Measurements from ENCODE around the gene SLC38A5. TPM values are rescaled to one million over a fixed set of nuclear protein-coding genes. Genes with fewer than 3 reads are reported as not detected.

The SLC38A5 gene
- total and polyA plus RNA-seq, 9 of the 15 experiments (the other 6 are each of a cell fraction or from before 2014, with no cell fraction given), result 9.3 to 228 (median 142) TPM

DNA sequence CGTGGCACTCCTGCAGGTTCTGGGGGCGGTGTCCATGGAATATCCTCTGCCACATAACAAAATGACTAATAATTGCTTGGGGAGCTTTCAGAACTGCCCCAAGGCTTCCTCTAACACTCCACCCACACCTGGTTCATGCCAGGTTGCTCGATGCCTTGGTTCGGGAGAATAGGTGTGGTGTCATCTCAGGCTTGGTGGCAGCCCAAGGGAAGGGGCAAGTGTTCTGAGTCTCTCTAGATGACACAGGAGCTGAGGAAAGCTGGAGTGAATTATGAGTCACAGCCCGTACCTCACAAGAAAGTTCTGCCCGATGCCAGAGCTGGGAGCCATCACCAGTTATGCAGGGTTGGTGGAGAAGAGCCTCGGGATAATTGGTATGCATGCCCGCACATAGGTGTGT, 20.6 kb upstream of the SLC38A5 start:
- Histone ChIP-seq H3K9me1 (ENCODE audit: control insufficient read depth, insufficient read depth, low read length) (peaks cover 4% of the 10 kb centered on the region), H3K4me3 (no peak overlapping the region), H3K27ac (ENCODE audit: extremely low read depth, low read depth, low read length) (no peak overlapping the region), H3K9me3 (replicated peaks; ENCODE audit: control insufficient read depth, insufficient read depth, low read depth, low read length) (no peaks in the 10 kb centered on the region), H3K36me3 (ENCODE audit: control insufficient read depth, insufficient read depth, low read length) (peaks cover 10% of the 10 kb centered on the region; the same call in 2 of the 3 replicates), H3K9ac (ENCODE audit: insufficient read depth in 1 of 2, low read depth in 2 of 2, low read length in 2 of 2) (no peak overlapping the region), H3K79me2 (ENCODE audit: control insufficient read depth, insufficient read depth, low read length) (no peaks in the 10 kb centered on the region), H3K4me2 (ENCODE audit: insufficient read depth, low read length) (no peak overlapping the region), H4K20me1 (replicated peaks; ENCODE audit: control insufficient read depth, insufficient read depth, low read length) (no peaks in the 10 kb centered on the region), H3K4me1 (replicated peaks in 1 of 2; ENCODE audit: control insufficient read depth in 2 of 2, insufficient read depth in 2 of 2, low read length in 2 of 2) (peaks cover 5 to 21% of the 10 kb centered on the region in 2 experiments; a peak in 4 of 5 replicates), H2AFZ (ENCODE audit: low read depth, low read length) (no peak overlapping the region), H3K27me3 (ENCODE audit: control insufficient read depth in 2 of 2, insufficient read depth in 2 of 2, low read length in 2 of 2) (no peaks in the 10 kb centered on the region)
- ChIA-PET CTCF (ENCODE audit: low intra/inter-chr PET ratio) (no interaction called here), POLR2A (no interaction called here)
- no peak for DNase-seq (ENCODE audit: extremely low read depth in 1 of 4, low spot score in 3 of 4)
- ATAC-seq, result no peak
- FAIRE-seq, result no peak
- in situ Hi-C loops (cut with MboI) (loop anchor here (5.0 to 25.0 kb wide), 2 partner anchors 408 to 628 kb away; no protein-coding TSS in a partner anchor), intact Hi-C loops (cut with micrococcal nuclease) (loop anchor here (10.0 kb wide), 1 partner anchor 656 kb away; the partner anchor contains the start of gene ZNF81)
- 54% methylated on average over 8 of the region's 8 CpGs for WGBS (ENCODE audit: insufficient coverage, low coverage, missing lambda C conversion rate)
- no TSS peak for BruUV-seq (replicated peaks)
- TF ChIP-seq, protein P1, sequence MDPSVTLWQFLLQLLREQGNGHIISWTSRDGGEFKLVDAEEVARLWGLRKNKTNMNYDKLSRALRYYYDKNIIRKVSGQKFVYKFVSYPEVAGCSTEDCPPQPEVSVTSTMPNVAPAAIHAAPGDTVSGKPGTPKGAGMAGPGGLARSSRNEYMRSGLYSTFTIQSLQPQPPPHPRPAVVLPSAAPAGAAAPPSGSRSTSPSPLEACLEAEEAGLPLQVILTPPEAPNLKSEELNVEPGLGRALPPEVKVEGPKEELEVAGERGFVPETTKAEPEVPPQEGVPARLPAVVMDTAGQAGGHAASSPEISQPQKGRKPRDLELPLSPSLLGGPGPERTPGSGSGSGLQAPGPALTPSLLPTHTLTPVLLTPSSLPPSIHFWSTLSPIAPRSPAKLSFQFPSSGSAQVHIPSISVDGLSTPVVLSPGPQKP (CRISPR knock-in tag; IDR thresholded peaks at IDR 0.05), result no peak
- no peak for TF ChIP-seq PRMT5 (CRISPR knock-in tag; IDR thresholded peaks at IDR 0.05)
- TF ChIP-seq XRCC5 (IDR thresholded peaks at IDR 0.05; ENCODE audit: low read depth, low read length), result no peak
- no peak for TF ChIP-seq CTBP1 (IDR thresholded peaks at IDR 0.05; ENCODE audit: borderline replicate concordance)
- no peak for TF ChIP-seq ZNF57 (CRISPR knock-in tag; IDR thresholded peaks at IDR 0.05)
- no peak for TF ChIP-seq ZNF347 (CRISPR knock-in tag; IDR thresholded peaks at IDR 0.05; ENCODE audit: low read depth)
- TF ChIP-seq, protein P2, sequence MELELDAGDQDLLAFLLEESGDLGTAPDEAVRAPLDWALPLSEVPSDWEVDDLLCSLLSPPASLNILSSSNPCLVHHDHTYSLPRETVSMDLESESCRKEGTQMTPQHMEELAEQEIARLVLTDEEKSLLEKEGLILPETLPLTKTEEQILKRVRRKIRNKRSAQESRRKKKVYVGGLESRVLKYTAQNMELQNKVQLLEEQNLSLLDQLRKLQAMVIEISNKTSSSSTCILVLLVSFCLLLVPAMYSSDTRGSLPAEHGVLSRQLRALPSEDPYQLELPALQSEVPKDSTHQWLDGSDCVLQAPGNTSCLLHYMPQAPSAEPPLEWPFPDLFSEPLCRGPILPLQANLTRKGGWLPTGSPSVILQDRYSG (tag; conservative IDR thresholded peaks at IDR 0.05; ENCODE audit: low read depth), result no peak
- TF ChIP-seq ZFP36 (IDR thresholded peaks at IDR 0.05; ENCODE audit: low read depth, low read length, partially characterized antibody), result no peak
- TF ChIP-seq, protein P3, sequence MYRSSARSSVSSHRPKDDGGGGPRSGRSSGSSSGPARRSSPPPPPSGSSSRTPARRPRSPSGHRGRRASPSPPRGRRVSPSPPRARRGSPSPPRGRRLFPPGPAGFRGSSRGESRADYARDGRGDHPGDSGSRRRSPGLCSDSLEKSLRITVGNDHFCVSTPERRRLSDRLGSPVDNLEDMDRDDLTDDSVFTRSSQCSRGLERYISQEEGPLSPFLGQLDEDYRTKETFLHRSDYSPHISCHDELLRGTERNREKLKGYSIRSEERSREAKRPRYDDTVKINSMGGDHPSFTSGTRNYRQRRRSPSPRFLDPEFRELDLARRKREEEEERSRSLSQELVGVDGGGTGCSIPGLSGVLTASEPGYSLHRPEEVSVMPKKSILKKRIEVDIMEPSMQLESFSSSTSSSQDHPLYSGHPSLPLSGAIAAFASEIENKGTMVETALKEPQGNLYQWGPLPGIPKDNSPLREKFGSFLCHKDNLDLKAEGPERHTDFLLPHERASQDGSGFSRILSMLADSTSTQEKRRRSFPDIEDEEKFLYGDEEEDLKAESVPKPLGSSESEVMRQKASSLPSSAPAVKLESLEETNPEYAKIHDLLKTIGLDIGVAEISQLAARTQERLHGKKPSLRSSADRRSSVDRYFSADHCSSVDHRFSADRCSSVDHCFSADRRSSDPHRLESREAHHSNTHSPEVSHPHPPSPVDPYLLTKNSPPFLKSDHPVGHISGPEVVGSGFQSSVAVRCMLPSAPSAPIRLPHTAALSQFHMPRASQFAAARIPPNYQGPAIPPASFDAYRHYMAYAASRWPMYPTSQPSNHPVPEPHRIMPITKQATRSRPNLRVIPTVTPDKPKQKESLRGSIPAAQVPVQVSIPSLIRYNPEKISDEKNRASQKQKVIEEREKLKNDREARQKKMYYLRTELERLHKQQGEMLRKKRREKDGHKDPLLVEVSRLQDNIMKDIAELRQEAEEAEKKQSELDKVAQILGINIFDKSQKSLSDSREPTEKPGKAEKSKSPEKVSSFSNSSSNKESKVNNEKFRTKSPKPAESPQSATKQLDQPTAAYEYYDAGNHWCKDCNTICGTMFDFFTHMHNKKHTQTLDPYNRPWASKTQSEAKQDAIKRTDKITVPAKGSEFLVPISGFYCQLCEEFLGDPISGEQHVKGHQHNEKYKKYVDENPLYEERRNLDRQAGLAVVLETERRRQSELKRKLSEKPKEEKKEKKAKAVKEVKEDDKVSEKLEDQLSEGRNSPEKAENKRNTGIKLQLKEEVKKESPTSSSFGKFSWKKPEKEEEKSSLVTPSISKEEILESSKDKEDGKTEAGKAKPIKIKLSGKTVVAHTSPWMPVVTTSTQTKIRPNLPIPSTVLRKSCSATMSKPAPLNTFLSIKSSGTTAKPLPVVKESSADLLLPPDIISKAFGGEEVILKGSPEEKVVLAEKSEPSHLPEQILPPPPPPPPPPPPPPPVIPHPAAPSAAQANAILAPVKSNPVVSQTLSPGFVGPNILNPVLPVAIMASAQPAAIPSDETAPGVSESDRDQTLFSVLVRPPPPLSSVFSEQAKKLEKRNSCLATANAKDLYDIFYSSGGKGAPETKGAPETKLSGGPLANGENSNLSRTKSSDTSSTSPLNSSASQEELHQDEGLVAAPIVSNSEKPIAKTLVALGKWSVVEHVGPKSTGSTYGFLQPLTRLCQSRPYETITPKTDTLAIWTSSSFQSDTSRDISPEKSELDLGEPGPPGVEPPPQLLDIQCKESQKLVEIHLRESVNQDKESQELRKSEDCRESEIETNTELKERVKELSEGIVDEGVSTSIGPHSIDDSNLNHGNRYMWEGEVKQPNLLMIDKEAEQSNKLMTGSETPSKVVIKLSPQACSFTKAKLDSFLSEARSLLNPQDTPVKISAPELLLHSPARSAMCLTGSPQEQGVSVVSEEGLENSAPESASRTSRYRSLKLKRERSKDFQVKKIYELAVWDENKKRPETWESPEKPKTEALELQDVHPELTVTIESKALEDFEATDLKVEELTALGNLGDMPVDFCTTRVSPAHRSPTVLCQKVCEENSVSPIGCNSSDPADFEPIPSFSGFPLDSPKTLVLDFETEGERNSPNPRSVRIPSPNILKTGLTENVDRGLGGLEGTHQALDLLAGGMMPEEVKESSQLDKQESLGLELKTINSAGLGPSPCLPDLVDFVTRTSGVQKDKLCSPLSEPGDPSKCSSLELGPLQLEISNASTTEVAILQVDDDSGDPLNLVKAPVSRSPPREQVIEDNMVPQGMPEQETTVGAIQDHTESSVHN (IDR thresholded peaks at IDR 0.05; ENCODE audit: borderline replicate concordance in 1 of 2, low read depth in 1 of 2), result no peak
- TF ChIP-seq STAT5A (IDR thresholded peaks at IDR 0.05; ENCODE audit: borderline replicate concordance, low read length), result no peak
- TF ChIP-seq FOSL1 (tag; conservative IDR thresholded peaks at IDR 0.05), result no peak
- TF ChIP-seq ZNF311 (CRISPR knock-in tag; IDR thresholded peaks at IDR 0.05), result no peak
- TF ChIP-seq ETS2 (tag; IDR thresholded peaks at IDR 0.05; ENCODE audit: borderline replicate concordance, poor library complexity, severe bottlenecking), result no peak

All from K562 (cell line).